Non-pigmented ciliary epithelial cell (primary cell): ENCODE measurements around the gene ECSIT.

ENCODE experiments used
- DNase-seq: peaks from one replicate; pipeline ENCODE4 v3.0.0-alpha.2; 2010; ENCODE audit warnings: low read depth

The ECSIT gene

DNA sequence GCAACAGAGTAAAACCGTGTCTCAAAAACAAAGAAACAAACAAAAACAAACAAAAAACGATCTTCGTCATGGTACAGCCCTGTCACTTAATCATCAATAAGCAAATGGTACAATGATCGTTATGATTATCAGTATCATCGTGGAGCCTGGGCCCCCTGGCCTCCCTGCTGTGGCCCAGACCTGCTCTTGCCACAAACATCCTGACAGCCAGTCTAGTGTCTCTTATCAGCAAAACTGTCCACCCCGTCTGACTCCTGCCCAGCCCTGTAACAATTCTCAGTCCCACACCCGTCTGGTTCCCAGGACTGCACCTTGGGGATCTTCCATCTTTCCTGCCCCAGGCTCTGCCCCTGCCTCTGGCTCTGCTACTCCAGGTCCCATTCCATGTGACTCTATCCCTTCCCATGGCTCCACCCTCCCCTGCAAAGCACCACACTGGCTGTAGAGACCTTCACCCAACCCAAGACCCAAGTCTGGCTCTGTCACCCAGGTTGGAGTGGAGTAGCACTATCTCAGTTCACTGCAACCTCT, 29.0 kb downstream of the ECSIT start:
- DNase-seq, result no peak

DNA sequence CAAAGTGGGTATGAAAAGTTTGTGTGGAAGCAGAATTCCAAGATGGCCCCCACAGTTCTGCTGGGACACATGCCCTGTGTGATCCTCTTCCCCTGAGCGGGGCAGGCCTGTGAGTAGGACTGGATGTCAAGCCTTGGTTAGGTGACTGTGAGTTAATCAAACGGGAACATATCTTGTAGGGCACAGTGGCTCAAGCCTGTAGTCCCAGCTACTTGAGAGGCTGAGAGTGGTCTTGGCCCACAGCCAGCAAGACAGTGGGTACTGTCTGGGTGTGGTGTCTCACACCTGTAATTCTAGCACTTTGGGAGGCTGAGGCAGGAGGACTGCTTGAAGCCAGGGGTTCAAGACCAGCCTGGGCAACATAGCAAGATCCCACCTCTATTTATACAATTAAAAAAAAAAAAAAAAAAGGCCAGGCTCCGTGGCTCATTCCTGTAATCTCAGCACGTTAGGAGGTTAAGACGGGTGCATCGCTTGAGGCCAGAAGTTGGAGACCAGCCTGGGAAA, 29.7 kb downstream of the ECSIT start:
- no peak for DNase-seq

DNA sequence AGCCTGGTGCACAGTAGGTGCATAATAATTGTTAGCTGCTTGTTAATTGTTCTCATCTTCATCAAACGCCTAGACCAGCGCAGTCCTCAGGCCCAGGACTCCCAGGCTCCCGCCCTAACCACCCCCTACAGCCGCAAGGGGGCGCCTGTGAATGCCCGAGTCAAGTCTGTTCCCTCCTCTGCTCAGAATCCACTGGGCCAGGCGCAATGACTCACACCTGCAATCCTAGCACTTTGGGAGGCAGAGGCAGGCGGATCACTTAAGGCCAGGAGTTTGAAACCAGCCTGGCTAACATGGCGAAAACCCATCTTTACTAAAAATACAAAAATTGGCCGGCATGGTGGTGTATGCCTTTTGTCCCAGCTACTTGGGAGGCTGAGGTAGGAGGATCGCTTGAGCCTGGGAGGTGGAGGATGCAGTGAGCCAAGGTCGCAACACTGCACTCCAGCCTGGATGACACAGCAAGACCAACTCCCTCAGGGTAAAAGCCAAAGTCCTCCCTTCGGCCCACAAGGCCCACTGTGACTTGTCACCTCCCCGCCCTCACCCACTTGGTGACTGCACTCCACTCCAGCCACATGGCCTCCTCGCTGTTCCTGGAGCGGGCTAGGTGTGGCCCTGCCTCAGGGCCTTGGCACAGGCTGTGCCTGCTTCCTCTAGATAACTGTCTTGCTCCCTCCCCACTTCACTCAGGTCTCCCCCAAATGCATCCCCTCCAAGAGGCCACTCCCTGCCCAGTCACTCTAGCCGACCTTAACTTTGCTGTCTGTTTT, 32.4 kb downstream of the ECSIT start:
- no peak for DNase-seq

DNA sequence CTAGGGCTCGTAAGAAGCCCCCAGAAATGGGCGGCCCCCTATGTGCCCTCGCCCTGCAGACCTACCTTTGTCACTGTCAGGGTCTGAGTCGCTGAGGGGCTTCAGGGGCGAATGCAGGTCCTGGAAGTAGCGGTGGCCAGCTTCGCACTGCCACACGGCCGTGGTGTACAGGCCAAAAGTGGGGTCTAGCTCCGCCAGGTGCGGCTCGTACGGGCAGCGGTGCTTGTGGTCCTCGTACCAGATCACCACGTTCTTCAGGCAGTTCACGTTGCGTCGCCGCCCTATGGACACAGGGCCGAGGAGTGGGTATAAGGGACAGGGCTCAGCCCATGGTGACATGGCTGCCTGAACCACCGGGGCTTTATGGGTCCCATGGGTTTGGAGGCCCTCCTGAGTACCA, 33.0 kb downstream of the ECSIT start:
- no peak for DNase-seq

DNA sequence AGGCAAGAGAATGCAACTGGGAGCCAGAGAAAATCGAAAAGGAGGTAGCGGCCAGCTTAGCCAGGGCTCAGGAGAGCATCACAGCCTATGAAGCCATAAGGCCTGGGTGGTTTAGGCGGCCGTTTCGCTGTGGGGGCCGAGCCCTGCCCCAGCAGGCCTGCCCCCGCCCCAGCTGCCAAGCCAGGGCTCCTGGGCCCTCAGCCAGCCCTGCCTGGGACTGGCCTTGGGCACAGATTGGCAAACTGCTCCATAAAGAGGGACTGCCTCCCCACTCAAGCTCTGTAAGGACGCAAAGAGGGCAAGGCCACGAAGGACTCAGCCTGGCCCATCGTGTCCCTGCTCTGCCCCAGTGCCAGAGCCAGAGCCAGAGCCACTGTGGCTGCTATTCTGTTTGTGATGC, 33.5 kb downstream of the ECSIT start:
- no peak for DNase-seq

DNA sequence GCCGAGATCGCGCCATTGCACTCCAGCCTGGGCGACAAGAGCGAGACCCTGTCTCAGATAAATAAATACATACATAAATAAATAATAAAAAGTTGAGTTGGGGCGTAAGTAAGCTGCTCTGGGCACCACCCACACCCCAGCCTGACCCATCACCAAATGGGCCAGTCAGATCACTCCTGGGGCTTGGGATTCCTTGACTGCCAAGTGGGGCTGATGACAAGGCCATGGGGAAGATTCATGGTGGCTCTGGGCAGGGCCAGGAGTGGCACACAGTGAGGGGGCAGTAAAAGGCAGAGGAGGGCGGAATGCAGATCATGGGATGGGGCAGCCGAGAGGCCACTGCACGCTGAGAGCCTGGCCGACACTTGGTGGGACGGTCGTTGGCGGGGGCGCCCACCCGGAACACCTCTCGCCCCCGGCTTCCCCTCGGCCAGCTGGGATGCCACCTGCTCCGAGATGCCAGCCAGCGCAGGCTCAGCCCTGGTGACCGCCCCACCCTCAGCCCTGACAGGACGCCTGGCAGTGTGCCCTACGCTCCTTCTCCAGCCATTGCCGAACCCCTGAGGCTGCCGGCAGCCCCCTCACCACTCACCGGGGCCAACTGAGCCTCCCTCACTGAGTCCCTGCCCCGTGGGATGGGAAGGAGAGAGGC, 34.2 kb downstream of the ECSIT start:
- DNase-seq, result no peak

DNA sequence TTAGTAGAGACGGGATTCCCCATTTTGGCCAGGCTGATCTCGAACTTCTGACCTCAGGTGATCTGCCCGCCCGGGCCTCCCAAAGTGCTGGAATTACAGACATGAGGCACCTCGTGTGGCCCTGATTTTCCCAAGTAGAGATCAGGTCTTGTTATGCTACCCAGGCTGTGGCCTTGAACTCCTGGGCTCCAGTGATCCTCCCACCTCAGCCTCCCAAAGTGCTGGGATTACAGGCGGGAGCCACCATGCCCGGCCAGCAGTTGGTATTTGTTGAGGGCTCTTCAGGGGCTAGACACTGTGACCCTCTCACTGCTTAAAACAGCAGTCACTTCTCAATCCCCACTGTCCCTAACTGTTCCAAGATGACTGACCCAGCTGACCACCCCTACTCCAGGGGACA, 39.6 kb downstream of the ECSIT start:
- no peak for DNase-seq

DNA sequence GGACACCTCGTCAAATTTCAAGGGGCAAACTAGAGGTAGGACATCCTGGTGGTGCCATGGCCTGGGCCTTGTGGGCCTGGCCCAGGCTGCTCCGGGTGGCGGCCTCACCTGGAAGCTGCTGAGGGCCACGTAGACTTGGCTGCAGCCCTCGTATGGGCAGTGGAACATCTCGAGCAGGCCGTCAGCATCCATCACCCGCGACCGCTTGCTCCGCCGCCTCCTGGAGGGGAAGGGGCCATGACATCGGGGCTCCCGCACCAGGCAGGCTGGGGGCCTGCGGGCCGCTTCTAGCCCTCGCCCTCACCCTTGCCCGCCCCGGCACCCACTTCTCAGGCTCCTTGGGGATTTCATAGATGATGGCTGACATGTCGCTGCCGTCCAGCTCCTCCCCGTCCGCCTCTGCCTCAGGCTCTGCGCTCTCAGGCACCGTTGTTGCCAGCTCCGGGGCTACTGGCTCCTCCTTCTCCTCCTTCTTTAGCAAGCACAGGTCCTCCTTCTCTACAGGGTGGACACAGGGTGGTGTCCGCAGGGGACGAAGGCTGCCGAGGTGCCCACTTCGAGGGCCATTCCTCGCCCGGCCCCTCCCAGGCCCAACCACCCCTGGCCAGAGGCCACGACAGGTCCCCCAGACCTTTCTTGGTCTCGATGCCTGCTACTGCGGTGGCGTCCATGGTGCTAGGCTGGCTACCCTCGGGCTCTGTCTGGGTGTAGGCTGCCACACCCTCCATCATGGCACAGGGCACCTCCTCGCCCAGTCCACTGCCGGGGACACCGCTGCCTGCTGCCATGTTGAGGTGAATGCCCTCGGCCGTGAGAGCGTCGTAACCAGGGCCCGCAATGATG, 42.1 kb downstream of the ECSIT start:
- DNase-seq, result no peak

DNA sequence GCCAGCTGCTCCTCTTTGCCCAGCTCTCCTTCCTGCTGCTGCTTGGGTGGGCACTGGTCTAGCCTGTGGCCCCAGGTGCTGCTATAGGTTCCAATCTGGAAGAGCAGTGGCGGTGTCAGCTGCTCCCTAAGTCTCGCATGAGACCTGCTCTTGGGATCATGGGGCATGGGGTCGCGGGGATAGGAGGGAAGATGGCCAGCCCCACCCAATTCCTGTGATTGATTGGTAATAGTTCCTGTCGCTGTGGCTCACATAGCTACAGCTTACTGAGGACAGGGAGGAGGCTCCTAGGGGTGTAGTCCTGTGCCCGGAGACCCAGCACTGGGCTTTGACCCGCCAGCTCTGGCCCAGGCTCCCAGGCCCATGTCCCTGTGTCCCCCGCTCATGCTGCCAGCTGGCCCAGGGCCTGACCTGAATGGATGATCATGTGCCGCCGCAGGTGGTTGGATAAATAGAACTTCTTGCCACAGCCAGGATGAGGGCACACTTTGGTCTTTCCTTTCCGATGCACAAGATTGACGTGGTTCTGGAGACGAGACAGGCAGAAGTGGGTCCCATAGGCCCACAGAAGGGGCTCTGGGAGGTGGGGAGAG, 43.6 kb downstream of the ECSIT start:
- no peak for DNase-seq

DNA sequence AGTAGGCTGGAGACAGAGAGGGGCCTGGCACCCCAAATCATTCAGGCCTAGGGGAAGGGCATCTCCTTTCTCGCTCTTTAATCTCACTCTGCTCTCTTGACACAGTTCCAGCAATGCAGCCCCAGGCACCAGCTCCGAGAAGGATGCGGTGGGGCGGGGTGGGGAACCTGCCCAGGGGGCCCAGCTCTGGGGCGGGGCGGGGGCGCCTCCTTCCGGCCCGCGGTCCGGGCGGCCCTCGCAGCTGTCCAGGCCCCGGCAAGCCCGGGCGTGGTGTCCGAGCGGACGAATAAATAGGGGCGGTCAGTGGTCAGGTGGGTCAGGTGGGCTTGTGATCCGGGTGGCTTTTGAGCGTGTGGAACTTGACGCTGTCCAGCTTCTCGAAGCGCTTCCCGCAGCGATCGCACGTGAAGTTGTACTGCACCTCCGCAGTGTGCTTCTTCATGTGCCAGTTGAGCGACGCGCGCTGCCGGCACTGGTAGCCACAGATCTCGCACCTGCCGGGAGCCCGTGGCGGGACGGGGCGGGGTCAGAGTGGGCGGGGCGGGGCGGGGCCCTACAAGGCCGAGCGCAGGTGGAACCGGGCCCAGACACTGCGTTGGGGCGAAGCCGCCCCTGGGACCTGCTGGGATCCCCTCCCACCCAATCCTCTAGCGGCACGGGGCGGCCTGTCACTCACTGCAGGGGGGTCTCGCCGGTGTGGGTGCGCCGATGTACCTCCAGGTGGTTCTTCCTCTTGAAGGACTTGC, 45.4 kb downstream of the ECSIT start:
- DNase-seq, result no peak

DNA sequence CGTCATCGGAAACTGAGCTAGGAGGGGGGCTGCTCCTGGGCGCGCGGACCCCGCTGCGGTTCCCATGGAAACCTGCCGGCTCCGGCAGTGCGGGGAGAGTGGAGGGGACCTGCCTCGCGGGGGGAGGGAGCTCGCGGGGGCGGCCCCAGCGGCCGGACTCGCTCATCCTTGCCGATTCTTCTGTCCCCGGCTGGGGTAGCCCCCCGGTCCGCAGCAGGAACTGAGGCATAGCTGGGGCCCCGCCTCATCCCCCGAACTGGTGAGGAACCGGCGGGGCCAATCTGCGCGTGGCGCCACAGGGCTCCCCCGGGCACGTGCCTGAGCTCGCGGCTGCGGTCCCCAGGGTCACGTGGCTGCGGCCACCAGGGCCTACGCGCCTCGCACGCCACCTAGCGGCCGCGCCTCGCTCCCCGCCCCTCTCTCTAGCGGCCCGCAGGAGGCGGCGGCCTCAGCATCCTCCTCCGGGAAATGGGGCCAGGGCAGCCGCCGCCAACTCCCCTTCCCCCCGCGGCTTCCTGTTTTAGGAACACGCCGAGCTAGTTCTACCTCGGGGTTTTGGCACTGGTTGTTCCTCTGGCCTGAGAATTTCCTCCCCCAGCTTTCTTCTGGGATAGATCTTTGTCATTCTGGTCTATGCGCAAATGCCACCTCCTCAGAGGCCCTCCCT, 46.4 kb downstream of the ECSIT start:
- no peak for DNase-seq

DNA sequence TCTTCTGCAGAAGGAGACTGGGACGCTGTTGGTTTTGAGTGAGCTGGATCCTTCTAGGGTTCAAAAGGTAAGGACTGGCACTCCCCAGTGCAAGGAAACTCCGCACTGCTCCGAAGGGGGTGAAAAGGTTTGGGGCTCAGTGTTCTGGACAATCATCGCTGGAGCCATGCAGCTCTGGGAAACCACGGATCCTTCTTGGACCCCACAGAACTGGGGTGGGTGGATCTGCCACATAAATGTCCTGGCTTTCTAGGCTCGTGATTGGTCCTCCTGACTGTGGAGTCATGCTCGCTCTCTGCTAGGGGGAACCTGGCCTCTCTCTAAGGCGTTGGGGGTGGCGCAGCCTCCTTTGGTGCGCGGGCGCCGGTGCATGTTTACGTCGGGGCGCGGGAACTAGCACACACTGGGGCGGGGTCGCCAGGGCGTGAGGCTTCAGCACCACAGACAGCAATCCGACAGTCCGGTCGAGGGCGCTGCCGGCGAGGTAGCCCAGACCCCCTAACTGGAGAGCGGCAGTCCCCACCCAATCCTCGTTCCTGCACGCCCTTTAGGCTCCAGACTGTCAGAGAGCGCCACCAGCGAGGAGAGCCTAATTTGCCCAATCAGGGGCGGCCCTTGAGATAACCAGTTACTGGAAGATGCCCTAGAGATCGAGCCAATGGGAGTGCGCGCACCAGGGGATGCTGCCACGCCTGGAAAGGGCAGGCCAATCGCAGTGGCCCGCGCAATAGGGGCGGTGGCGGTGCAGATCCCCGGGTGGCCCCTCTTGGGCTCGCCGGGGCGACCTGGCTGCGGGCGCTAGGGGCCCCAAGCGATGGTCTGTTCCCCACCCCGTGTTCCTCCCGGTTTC, 47.2 kb downstream of the ECSIT start:
- DNase-seq, result no peak

DNA sequence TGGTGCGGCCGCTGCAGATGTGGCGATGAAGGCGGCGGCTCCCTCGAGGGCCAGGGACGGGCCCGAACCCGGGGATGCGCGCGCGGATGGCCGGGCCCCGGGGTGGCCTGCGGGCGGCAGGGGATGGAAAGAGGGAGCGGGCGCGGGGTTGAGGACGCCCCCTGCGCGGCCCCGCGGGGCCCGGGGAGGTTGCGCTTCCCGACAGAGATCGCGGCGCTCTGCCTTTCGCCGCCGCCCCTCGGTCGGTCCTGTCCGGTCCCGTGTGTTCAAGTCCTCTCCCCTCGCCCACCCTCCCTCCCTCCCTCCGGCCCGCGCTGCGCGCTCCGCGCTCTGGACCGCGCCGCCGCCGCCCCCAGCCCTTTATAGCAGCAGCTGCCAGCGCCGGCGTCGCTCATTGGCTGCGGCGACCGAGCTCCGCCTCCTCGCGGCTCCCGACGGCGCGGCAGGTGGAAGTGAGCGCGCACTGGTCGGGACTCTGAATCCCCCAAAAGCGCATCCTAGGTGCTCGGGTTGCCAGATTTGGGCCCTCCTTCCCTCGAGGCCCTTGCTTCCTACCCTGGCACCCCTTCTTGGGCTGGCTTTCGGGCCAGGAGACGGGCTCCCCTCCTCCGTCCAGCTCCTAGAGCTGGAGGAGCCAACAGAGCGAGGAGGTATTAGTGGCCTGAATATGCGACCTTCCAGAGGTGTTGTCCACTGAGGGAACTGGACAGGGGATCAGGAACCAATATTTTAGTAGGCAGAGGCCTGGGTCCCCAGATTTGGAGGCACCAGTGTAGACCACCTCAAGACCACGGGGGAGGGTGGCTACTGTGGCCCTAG, 48.0 kb downstream of the ECSIT start, which contains the start of gene ELAVL3:
Gene ELAVL3, minus strand, starts transcription at position 332 of the 819 bp plus-strand sequence. CDS start 438 bp downstream, outside the sequence.
- DNase-seq, result no peak

DNA sequence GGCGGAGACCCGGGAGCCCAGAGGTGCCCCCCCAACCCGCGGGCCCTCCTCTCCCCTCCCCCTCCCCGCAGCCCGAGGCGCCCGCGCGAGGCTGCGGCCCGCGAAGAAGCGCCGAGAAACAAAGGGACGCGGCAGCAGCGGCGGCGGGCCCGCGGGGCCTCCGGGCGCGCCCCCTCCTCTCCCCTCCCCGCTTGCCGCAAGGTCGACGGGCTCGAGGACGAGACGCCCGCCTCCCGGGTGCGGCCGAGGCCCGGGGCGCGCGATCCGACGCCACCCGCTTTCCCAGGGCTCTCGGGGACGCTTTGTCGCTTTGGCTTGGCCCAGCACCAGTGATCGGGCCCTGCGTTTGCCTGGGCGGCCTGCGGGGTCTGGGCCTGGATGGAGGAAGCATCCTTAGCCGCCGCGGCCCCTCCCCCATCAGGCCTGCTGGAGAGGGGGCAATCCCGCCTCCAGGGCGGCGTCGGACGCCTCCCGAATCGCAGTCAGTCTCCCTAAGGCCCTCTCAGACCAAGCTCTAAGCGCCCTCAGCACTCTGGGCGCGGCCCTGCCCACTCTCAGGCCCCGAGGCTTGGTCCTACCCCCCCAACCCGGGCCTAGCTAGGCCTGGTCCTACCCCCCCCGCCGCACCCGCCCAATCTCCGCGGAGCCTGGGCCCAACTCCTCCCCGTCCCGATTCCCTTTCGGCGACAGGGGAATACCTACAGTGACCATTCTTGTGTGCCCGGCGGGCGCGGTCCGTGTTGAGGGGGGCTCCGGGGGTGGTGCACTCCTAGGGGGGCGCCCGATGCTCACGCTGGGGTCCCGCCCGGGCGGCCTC, 48.8 kb downstream of the ECSIT start:
- no peak for DNase-seq

DNA sequence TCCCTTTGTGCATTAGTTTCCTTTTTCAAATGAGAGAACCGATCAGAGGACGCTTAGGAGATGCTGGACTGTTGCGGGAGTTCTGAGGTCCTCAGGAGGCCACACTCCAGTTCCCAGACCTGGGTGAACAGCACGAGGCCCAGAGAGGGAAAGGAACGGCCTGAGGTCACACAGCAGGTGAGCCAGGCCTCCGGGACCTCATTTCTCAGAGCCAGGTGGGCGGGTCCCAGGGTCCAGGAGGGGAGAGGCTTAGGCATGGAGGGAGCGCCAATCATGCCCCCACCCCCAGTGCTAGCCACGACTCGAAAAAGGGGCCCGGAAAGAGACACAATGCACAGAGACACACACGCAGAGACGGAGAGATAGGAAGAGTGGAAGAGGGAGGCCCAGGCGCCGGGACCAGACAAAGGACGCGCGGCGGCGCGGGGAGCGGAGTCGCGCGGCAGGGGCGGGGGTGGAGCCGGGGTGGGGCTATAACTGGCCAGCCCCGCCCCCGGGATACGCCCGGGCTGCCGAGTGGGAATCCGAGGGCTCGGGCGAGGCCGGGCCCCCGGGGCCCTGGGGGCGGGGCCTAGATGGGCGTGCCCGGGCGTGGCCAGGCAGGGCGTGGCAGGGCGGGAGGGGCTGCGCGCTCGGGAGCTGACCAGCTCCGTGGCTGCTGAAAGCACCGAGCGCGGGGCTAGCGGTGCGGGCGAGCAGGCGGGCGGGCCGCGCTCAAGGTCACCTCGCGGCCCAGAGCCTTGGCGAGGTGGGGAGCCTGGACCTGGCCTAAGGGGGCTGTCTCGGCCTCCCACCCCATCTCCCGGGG, 49.6 kb downstream of the ECSIT start:
- no peak for DNase-seq

DNA sequence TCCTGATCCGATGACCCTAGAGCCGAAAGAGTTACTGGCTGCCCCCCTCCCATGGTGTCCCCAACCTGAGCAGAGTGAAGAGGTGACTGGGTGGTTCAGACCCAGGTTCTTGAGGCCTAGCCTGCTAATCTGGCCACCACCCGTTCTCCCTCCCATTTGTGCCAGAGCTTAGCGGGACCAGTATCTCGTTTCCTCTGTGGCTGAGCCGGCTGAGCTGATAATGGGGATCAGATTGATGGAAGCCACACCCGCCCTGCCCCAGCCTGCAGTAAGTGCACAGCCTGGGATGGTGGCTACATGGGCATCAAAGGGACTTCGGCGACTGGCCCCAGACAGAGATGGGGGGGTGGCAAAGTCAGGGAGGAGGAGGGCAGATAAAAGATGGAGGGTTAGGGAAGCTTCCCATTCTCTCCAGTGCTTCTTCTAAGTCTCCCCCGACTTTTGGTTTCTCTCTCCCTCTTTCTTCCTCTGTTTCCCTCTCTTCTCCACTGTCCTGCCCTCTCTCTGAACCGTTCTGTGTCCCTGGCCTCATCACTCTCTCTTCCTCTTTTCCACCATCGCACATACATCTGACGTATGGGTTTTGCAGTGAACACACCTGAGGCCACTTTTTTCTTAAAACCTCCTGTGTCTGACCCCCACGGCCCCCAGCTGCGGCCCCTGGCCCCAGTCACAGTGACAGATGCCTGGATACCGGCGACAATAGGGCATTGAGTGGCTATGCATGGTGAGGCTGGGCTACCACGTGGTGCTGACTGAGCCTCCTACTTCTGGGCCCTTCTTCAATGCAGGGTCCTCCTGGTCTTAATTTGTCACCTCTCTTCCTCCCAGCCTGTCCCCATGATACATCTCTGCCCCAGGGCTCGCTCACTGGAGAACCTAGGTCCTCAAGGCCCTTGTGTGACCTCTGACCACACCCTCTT, 50.5 kb downstream of the ECSIT start:
- DNase-seq, result no peak
